ENCODE measurements around the gene CABP5. TPM values are rescaled to one million over a fixed set of nuclear protein-coding genes. Genes with fewer than 3 reads are reported as not detected.
"Not testable (repeated sequence)": the region's sequence is repeated elsewhere in the genome, so short reads cannot be mapped to it uniquely, and the experiment has no call there.

CABP5 gene
- total RNA-seq, 1 experiment from 2014 or later, result not detected

- no TSS peak for BruUV-seq (replicated peaks)
- Histone ChIP-seq H3K9me2 (ENCODE audit: insufficient read depth) (no peaks in the 10 kb centered on the region), H3K9me3 (ENCODE audit: control insufficient read depth in 1 of 2, insufficient read depth in 1 of 2, low read depth in 1 of 2, low read length in 2 of 2) (no peaks in the 10 kb centered on the region), H3K4me3 (replicated peaks in 1 of 2; ENCODE audit: low read depth in 1 of 2, low read length in 2 of 2) (no peak overlapping the region), H3K4me1 (ENCODE audit: control insufficient read depth in 1 of 2, insufficient read depth in 2 of 2, low read length in 2 of 2) (no peaks in the 10 kb centered on the region), H3K9ac (ENCODE audit: low read length) (no peak overlapping the region), H4K20me1 (ENCODE audit: insufficient read depth) (no peaks in the 10 kb centered on the region), H3K27me3 (ENCODE audit: insufficient read depth, low read length) (no peaks in the 10 kb centered on the region), H3K36me3 (ENCODE audit: control insufficient read depth in 1 of 2, insufficient read depth in 2 of 2, low read length in 2 of 2) (no peaks in the 10 kb centered on the region), H3K79me2 (ENCODE audit: insufficient read depth, low read length) (no peaks in the 10 kb centered on the region), H2AFZ (ENCODE audit: low read depth, low read length, poor library complexity, severe bottlenecking) (no peak overlapping the region), H3K4me2 (ENCODE audit: low read length) (no peak overlapping the region), H3K27ac (ENCODE audit: low read depth, low read length) (no peak overlapping the region)
- TF ChIP-seq CEBPB (IDR thresholded peaks at IDR 0.05; ENCODE audit: low read depth) (no peak), RAD21 (IDR thresholded peaks at IDR 0.05; ENCODE audit: low read depth) (no peak), YY1 (IDR thresholded peaks at IDR 0.05; ENCODE audit: extremely low read depth, insufficient replicate concordance, low read depth, low read length) (no peak), EZH2 (IDR thresholded peaks at IDR 0.05) (no peak), SRF (IDR thresholded peaks at IDR 0.05; ENCODE audit: low read depth) (no peak), JUND (IDR thresholded peaks at IDR 0.05) (no peak), ZBTB33 (IDR thresholded peaks at IDR 0.05; ENCODE audit: extremely low read depth, insufficient replicate concordance, low read length) (no peak), EGR1 (IDR thresholded peaks at IDR 0.05; ENCODE audit: low read depth) (no peak), POLR2A (IDR thresholded peaks at IDR 0.05; ENCODE audit: borderline replicate concordance, extremely low read depth, insufficient read depth, insufficient read length) (no peak), POLR2AphosphoS5 (IDR thresholded peaks at IDR 0.05; ENCODE audit: low read depth, low read length) (no peak), ZNF274 (IDR thresholded peaks at IDR 0.05; ENCODE audit: low read depth, low read length) (no peak), REST (IDR thresholded peaks at IDR 0.05; ENCODE audit: low read depth) (no peak), SP1 (IDR thresholded peaks at IDR 0.05; ENCODE audit: low read depth) (no peak), CTCF (IDR thresholded peaks at IDR 0.05 in 2 of 3, conservative IDR thresholded peaks at IDR 0.05 in 1 of 3; ENCODE audit: borderline replicate concordance in 1 of 3, insufficient read depth in 1 of 3, low read depth in 2 of 3, low read length in 2 of 3) (no peak)
- ChIA-PET RAD21 (ENCODE audit: low non-redundant PET in 1 of 2, low total read pairs in 2 of 2, uncharacterized antibody in 2 of 2, unreplicated experiment in 2 of 2) (no interaction called here), CTCF (no interaction called here), POLR2A (no interaction called here)
- no peak for DNase-seq (ENCODE audit: low read depth, low spot score)
- intact Hi-C loops (cut with micrococcal nuclease), result no loop called here
- ATAC-seq, result no peak
Observed at GRCh38 chr19:48081106-48081505, 37.2 kb upstream of the CABP5 start.

GRCh38 chr19:48070177-48070769, 26.4 kb upstream of the CABP5 start:
- BruUV-seq (replicated peaks); intact Hi-C loops (cut with micrococcal nuclease); H3K9me2 ChIP-seq (ENCODE audit: insufficient read depth); H3K4me1 ChIP-seq (ENCODE audit: control insufficient read depth in 1 of 2, insufficient read depth in 2 of 2, low read length in 2 of 2); H3K79me2 ChIP-seq (ENCODE audit: insufficient read depth, low read length); DNase-seq (ENCODE audit: low read depth, low spot score); ATAC-seq; H3K27ac ChIP-seq (ENCODE audit: low read depth, low read length); POLR2A ChIA-PET; H4K20me1 ChIP-seq (ENCODE audit: insufficient read depth); H2AFZ ChIP-seq (ENCODE audit: low read depth, low read length, poor library complexity, severe bottlenecking); H3K9me3 ChIP-seq (ENCODE audit: control insufficient read depth in 1 of 2, insufficient read depth in 1 of 2, low read depth in 1 of 2, low read length in 2 of 2); H3K36me3 ChIP-seq (ENCODE audit: control insufficient read depth in 1 of 2, insufficient read depth in 2 of 2, low read length in 2 of 2); RAD21 ChIA-PET (ENCODE audit: low non-redundant PET in 1 of 2, low total read pairs in 2 of 2, uncharacterized antibody in 2 of 2, unreplicated experiment in 2 of 2); H3K9ac ChIP-seq (ENCODE audit: low read length); H3K27me3 ChIP-seq (ENCODE audit: insufficient read depth, low read length); H3K4me3 ChIP-seq (replicated peaks in 1 of 2; ENCODE audit: low read depth in 1 of 2, low read length in 2 of 2); H3K4me2 ChIP-seq (ENCODE audit: low read length): not testable (repeated sequence)
- CTCF ChIA-PET, result interaction anchor here (1.0 kb wide), 2 partner anchors 16 to 43 kb away, joined by 3 read pairs; no protein-coding TSS in a partner anchor
